ENCODE results near the gene TBC1D10A. TPM values are rescaled to one million over a fixed set of nuclear protein-coding genes. Genes with fewer than 3 reads are reported as not detected.
A peak's percentile ranks its signal among the peaks of the same experiment; 100 is the strongest.

TBC1D10A gene
- total and polyA plus RNA-seq, 2 experiments from 2014 or later: 3.3 to 8.8 TPM

GRCh38 chr22:30265823-30266444 is 60.8 kb downstream of the TBC1D10A start:
- Histone ChIP-seq H3K9me2 (ENCODE audit: insufficient read depth) (no peaks in the 10 kb centered on the region), H4K20me1 (replicated peaks; ENCODE audit: insufficient read depth) (no peaks in the 10 kb centered on the region), H3K4me1 (ENCODE audit: insufficient read depth) (no peaks in the 10 kb centered on the region), H3K27ac (ENCODE audit: low read depth) (no peak overlapping the region), H3F3A (replicated peaks; ENCODE audit: low read depth) (no peaks in the 10 kb centered on the region), H3K27me3 (ENCODE audit: insufficient read depth) (no peaks in the 10 kb centered on the region; the same call in 1 of the 2 replicates), H2AFZ (peak overlapping the region; percentile 43; the same call in 1 of the 2 replicates), H3K4me3 (no peak overlapping the region), H3K79me2 (replicated peaks; ENCODE audit: insufficient read depth) (no peaks in the 10 kb centered on the region), H3K36me3 (ENCODE audit: insufficient read depth) (no peaks in the 10 kb centered on the region), H3K4me2 (no peak overlapping the region)
- H3K27ac Mint-ChIP-seq: no peak overlapping the region
- peaks cover 5% of the 10 kb centered on the region; the same call in 1 of the 3 replicates for H3K4me1 Mint-ChIP-seq
- ATAC-seq: no peak; the same call in 2 of the 3 replicates
- TF ChIP-seq EZH2 (IDR thresholded peaks at IDR 0.05; ENCODE audit: low read depth, unreplicated experiment): no peak
- TF ChIP-seq ZNF462 (CRISPR knock-in tag; IDR thresholded peaks at IDR 0.05): no peak
- no peak for TF ChIP-seq ZNF331 (CRISPR knock-in tag; IDR thresholded peaks at IDR 0.05; ENCODE audit: low read depth)
- no peak for TF ChIP-seq REST (IDR thresholded peaks at IDR 0.05; ENCODE audit: unreplicated experiment)
- TF ChIP-seq ZNF114 (CRISPR knock-in tag; IDR thresholded peaks at IDR 0.05): no peak
- no peak for TF ChIP-seq ETS1 (IDR thresholded peaks at IDR 0.05)
- TF ChIP-seq POLR2AphosphoS5 (IDR thresholded peaks at IDR 0.05; ENCODE audit: low read depth): no peak
- TF ChIP-seq CREB1 (CRISPR knock-in tag; IDR thresholded peaks at IDR 0.05; ENCODE audit: low read depth): no peak
- TF ChIP-seq STAT1 (IDR thresholded peaks at IDR 0.05; ENCODE audit: unreplicated experiment): no peak
- no peak for TF ChIP-seq JUNB (IDR thresholded peaks at IDR 0.05; ENCODE audit: unreplicated experiment)
- no peak for TF ChIP-seq CTCF (conservative IDR thresholded peaks at IDR 0.05; ENCODE audit: low read depth in 2 of 2)
- no peak for TF ChIP-seq NANOG (IDR thresholded peaks at IDR 0.05; ENCODE audit: borderline replicate concordance)
- H3K4me3 Mint-ChIP-seq: no peak overlapping the region
- DNase-seq (ENCODE audit: low spot score): no peak
- no peaks in the 10 kb centered on the region for H3K9me3 Mint-ChIP-seq
- H3K27me3 Mint-ChIP-seq (ENCODE audit: insufficient read depth, low read depth, poor library complexity): peaks cover 19% of the 10 kb centered on the region
- no peaks in the 10 kb centered on the region for H3K36me3 Mint-ChIP-seq (ENCODE audit: low read depth)
